Kasumi-1 (cell line): ENCODE results near the gene CCDC85B.
"Not testable (repeated sequence)": the region's sequence is repeated elsewhere in the genome, so short reads cannot be mapped to it uniquely, and the experiment has no call there.

Experiments used
- DNase-seq, 2 experiments: peaks; one replicate each; lab custom pipeline; 2025; lab: John Stamatoyannopoulos, UW

Gene CCDC85B

DNA sequence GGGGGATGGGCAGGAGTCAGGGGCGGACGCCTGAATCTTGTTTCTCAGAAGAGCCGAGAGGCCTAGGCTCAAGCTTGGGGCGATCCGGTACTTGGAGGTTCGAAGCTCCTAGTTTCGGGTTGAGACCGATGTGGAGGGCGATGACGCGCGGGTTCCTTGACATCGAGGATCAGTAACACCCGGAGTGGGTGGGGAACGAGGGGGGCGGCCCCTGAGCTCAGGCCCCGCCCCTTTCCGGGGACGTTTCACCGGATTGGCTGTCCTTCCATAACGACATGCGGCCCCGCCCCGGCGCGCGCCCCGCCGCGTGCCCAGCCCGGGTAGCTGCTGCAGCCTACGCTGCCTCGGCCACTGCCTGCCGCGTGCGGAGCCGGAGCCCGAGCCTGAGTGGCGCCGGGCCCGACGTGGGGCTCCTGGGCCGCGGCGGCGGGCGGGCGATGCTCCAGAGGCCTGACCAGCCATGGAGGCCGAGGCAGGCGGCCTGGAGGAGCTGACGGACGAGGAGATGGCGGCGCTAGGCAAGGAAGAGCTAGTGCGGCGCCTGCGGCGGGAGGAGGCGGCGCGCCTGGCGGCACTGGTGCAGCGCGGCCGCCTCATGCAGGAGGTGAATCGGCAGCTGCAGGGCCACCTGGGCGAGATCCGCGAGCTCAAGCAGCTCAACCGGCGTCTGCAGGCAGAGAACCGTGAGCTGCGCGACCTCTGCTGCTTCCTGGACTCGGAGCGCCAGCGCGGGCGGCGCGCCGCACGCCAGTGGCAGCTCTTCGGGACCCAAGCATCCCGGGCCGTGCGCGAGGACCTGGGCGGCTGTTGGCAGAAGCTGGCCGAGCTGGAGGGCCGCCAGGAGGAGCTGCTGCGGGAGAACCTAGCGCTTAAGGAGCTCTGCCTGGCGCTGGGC, at the start of gene CCDC85B:
CCDC85B (plus strand) TSS at position 350 of the 895 bp plus-strand sequence; CDS start at position 461, 111 bp downstream.
- peak; percentile 89 to 90 for DNase-seq

DNA sequence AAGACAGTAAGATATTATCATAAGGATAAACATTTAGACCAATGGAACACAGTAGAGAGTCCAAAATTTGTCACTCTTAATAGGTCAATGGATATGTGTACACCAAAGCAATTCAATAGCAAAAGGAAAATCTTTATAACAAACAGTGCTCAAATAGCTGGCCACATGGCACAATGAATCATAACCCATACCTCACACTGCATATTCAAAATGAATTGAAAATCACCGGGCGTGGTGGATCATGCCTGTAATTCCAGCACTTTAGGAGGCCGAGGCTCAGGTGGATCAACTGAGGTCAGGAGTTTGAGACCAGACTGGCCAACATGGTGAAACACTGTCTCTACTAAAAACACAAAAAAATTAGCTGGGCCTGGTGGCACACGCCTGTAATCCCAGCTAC, 48.3 kb upstream of the CCDC85B start:
- no peak for DNase-seq

DNA sequence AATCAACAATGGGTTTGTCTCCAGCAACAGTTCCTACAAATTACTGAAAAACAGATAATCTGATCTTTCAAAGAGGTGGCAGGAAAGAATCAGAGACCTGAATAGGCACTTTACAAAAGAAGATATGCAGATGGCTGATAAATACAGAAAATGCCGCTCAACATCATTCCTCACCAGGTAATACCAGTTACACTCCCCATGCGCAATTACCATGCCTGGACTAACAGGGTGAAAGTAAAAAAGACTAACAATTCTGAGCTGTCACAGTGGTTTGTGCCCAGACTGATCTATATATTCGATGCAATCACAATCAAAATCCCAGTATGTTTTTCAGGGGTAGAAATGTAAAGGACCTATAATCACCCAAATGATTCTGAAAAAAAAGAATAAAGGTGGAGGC, 46.7 kb upstream of the CCDC85B start:
- no peak for DNase-seq

DNA sequence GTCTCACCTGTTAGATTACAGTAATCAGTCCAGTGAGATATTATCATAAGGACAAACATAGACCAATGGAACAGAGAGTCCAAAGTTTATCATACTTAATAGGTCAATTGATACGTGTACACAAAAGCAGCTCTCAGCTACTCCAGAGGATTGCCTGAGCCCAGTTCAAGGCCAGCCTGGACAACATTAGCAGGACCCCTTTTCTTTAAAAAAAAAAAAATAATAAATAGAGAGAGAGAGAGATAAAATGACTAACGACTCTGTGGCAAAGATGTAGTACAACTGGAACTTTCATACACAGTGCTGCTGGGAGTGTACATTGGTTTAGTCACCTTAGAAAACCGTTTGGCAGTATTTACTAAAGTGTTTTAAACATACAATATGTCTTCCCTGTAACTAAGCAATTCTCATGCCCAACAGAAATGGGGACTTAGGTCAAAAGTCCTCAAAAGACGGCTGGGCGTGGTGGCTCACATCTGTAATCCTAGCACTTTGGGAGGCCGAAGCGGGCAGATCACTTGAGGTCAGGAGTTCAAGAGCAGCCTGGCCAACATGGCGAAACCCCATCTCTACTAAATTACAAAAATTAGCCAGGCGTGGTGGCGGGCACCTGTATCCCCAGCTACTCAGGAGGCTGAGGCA, 46.1 kb upstream of the CCDC85B start:
- DNase-seq: no peak

DNA sequence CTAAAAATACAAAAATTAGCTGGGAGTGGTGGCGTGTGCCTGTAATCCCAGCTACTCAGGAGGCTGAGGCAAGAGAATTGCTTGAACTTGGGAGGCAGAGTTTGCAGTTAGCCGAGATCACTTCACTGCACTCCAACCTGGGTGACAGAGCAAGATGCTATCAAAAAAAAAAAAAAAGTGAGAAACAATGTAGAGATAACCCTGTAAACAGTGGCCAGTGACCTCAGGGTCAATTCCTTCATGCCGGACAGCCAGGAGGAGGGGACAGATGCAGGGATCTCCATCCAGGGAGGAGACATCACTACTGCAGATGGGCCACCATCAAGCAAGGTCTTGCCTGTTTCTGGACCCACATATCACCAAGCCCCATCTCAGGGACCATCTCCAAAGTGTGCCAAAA, 42.7 kb upstream of the CCDC85B start:
- DNase-seq: no peak

DNA sequence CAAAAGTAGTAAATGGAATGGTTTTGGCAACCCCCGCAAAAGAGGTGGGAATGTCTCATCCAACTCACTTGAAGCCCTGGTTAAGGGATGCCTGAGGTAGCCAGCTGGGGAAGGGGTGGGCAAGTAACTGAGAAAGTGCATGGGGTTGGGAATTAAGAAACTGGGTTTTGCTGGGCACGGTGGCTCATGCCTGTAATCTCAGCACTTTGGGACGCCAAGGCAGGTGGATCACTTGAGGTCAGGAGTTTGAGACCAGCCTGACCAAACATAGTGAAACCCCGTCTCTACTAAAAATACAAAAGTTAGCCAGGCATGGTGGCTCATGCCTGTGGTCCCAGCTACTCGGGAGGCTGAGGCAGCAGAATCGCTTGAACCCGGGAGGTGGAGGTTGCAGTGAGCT, 41.8 kb upstream of the CCDC85B start:
- not testable (repeated sequence) for DNase-seq

DNA sequence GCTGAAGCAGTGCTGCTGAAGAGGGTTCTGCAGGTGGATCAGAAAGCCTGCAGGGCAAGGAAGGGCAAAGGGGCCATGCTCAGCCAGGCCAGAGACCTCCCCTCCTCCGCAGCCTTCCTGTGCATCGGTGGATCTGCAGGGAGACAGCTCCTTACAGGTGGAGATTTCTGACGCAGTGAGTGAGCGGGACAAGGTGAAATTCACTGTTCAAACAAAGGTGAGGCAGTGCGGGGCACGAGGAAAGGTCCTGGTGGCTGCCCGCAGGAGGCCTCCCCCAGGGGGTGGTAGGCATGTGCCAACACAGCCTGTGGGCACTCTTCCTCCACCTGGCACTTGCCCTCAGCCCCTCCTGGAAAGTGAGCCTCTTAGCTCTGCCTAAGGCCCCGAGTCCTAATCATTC, 41.1 kb upstream of the CCDC85B start:
- DNase-seq: no peak

DNA sequence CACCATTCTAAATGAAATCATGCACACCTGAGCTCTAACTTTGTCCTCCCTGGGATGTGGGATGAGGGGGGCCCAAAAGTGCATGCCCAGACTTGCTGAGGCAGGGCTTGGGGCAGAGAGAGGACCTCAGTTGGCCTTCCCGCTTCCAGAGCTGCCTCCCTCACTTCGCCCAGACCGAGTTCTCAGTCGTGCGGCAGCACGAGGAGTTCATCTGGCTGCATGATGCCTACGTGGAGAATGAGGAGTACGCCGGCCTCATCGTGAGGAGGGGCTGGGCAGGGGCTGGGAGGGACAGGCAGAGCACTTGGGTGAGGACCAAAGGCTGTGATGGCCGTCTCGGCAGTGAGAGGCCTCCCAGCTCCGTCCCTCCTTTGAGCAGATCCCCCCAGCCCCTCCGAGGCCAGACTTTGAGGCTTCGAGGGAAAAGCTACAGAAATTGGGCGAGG, 40.7 kb upstream of the CCDC85B start:
- no peak for DNase-seq

DNA sequence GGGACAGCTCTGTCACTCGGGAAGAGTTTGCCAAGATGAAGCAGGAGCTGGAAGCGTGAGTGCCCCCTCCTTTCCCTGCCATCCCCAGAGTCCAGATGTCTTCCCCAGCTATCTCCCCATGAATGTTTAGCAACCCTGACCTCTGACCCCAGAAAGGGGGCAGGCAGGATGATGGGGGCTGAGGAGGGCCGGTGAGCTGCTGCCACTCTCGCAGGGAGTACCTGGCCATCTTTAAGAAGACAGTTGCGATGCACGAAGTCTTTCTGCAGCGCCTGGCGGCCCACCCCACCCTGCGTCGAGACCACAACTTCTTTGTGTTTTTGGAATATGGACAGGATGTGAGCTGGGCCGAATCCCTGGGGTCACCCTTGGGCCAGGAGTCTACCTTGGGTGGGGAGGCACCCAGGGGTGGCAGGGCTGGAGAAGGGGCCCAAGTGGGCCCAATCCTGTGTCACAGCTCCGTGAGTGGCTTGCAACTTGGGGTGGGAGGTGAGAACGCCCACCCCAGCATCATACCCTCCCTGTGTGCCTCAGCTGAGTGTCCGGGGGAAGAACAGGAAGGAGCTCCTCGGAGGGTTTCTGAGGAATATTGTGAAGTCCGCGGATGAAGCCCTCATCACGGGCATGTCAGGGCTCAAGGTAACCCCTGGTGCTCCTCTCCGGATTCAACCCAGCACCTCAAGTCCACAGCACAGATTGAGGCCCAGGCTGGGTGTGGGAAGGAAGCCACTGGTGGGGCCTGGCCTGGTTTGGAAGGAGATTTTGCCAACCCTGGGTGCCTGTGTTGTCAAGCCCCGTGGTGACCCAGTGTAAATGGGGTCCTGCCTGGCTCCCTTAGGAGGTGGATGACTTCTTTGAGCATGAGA, 40.0 kb upstream of the CCDC85B start:
- no peak for DNase-seq

DNA sequence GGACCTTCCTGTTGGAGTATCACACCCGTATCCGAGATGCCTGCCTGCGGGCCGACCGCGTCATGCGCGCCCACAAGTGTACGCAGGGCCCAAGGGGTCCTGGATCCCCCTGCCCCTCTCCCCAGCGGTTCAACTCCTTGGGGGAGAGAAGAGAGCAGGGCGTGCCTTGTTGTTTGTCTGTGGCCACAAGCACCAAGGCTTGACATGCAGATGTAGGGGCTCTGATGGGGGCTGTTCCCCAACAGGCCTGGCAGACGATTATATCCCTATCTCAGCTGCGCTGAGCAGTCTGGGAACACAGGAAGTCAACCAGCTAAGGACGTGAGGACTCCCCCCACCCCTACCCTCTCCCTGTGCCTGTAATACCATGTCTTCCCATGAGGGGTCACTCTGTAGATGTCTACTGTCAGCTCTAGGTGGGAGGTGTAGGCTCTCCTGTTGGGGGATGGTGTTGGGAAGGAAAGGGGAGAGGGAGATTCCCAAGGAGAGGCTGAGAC, 39.3 kb upstream of the CCDC85B start:
- peak; percentile 35 to 36 for DNase-seq

DNA sequence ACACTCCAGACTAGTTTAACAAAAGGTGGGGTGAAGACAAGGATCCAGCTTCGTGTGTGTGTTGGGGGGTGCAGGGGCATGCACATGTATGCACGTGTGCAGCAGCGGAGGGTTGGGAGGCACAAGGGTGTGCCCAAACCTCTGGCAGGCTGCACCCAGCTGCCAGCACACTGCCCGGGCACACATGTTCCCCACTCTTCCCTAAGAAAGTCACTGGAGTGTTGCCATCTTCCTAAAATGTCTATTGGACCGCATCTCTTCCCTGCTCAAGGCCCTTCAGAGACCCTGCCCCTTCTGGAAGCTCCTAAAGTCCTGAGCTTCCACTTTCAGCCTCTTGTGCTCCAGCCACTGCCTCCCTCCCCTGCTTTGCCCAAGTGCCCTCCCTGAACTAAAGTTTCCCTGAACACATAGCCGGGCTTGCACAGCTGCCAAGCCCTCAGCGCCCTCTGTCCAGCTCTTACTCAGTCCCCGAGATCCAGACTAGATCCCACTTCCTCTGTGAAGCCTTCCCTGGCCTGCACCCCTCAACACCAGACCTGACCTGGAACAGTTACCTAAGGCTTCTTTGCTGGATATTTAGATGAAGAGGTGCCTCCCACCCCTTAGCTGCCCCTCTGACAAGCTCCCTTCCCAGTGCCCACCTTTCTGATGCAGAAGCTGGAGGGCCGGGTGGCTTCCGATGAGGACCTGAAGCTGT, 38.5 kb upstream of the CCDC85B start:
- DNase-seq: no peak

DNA sequence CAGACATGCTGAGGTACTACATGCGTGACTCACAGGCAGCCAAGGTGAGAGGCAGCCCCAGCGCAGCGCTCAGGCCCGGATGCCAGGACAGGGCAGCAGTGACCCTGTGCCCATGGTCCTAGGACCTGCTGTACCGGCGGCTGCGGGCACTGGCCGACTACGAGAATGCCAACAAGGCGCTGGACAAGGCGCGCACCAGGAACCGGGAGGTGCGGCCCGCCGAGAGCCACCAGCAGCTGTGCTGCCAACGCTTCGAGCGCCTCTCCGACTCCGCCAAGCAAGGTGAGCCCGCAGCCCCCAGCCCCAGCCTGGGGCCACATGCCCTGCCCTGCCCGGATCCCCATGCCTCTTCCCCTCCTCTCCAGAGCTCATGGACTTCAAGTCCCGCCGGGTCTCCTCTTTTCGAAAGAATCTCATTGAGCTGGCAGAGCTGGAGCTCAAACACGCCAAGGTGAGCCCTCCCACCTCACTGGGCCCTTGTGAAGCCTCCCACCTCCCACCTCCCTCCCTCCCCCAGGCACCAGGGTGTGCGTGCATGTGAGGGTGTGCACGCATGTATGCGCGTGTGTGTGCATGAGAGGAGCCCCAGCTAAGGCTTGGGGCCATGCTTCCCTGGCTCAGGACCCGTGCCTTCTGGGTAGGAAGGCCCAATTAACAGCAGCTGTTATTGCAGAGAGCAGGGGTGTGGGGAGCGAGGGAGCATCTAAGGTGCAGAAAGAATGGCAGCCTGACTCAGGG, 37.8 kb upstream of the CCDC85B start:
- no peak for DNase-seq

DNA sequence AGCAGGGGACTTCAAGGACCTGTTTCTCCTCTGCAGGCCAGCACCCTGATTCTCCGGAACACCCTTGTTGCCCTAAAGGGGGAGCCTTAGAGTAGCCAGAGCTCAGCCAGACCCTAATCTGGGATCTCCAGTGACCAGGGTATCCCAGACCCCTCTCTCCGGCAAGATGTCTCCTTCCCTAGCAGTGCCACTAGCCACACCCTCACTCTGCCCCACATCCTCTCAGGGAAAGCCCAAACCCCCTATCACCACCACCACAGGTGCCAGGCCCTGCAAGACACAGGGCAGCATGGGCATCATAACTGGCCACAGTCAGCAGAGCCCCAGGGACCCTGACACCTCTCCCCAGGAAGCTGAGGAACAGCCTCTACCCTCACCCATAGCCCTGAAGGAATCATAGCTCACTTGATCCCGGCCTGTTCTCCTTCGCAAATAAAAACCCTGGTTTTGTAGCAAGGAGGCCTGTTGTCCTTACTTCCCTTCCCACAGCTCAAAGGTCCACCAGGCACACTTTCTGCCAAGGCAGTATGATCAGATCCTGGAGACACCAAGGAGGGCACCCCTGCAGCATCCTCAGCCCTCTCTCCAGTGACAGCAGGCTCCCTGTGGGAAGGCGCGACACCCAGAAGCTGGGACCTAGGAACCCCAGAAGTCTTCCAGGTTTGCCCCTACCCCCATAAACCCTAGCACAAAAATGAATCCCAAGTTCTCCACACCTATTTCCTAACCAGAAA, 37.1 kb upstream of the CCDC85B start:
- DNase-seq: no peak

DNA sequence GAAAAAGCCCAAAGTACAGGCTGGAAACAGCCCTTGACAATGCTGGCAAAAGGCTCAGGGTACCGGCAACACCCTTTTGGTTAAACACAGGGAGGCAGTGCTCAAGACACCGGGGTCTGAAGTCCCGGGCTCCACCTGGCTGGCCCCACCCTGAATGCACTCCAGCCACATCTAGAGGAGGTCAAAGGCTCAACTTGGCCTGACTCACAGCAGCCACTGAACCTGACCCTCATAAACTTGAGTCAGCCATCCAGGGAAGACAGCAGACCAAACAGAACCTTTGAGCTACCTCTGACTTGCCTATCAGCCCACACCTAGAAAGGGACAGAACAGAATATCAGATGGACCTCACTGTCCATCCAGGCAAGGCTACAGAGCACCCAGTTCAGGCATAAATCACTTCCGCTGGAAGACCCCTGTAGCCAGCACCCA, 36.3 kb upstream of the CCDC85B start:
- DNase-seq: no peak

DNA sequence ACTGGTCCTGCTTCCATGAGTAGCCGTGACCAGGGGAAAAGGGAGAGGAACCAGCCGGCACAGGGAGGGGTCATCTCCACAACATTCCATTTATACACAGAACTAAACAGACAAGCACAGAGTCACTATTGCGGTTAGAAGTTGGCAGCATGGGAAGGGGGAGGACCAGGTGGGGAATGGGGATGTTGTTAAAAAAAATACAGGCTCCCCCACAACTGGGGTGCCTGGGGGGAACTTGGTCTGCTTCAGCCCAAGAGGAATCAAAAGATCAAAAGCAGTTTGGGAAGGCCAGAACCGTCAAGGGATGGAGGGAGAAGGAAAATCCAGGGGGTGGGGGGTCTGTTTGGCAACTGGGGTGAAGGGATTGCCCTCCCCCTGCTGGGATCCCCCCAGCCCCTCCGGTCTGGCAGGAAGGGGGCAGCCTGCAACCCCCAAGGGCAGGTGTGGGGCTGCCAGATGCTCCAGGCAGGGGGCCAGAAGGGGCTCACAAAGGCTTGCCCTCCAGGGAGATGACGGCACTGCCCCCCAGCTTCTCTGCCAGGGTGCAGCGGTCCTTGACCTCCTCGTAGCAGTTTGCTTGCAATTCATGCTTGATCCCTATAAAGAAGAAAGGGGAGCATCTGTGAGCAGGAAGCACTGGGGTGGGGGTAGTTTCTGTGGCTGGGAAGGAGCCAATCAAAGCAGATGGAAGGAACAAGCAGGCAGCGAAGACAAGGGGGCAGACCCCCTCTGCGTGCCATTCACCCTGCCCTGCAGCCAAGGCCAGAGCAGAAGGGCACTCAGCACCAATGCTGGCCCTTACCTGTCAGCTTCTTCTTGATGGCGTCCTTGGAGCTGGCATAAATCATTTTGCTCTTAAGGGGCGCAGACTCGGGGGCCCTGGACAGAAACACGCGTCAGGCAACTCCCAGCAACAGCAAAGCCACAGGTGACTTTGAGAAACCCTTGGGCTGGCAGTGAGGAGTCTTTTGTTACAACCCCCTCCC, 35.3 kb upstream of the CCDC85B start:
- no peak for DNase-seq

DNA sequence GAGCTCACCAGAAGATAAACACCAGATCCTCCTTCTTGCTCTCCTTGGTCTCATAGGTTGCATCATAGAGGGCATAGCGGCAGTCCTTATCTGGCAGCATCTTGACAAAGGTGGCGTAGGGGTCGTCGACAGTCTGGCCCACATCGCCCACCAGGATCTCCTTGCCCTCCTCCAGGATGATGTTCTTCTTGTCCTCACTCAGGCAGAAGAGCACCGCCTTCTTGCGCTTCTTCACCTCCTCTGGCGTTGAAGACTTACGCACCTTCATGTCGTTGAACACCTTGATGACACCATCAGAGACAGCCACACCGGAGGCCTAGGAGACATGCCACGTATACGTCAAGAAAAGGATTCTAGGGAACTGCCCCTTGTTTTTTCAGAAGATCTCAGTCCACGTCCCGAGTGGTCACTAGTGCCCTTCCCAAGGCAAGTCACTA, 34.5 kb upstream of the CCDC85B start:
- no peak for DNase-seq

DNA sequence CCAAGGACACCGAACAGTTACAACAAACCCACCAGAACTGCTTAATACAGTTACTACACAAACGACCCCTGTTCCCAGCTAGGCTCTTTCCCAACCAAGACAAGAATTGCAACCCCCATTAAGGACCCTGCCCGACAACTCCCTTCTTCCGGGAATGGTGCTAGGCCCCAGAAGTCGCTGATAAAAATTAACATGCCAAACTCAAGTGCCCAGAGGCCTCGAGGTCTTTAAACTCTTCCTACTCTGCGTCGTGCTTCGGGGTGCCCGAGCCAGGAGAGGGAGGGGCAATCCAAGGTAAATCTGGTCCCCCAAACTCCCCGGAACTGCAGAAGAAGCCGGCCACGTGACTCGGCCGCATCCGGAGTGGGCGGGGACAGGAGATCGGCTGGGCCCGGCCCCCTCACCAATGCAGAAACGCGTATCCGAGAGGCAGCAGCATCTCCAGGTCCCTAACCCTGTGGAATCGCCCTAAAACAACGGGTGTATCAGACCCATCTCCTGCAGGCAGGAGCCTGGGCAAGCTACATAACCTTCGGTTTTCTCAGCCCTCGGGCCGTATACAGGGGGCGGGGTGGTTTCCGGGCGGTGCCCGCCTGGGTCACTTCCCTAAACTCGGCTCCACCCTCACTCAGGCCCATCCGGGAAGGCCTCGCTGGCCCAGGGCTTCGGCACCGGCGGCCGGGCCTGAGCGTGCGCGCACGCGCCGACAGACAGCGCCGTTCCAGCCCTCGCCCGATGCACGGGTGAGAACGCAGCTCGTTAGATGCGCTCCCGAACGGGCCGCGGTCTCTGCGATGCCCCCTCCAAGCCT, 33.6 kb upstream of the CCDC85B start:
- peak; percentile 76 to 88 for DNase-seq

DNA sequence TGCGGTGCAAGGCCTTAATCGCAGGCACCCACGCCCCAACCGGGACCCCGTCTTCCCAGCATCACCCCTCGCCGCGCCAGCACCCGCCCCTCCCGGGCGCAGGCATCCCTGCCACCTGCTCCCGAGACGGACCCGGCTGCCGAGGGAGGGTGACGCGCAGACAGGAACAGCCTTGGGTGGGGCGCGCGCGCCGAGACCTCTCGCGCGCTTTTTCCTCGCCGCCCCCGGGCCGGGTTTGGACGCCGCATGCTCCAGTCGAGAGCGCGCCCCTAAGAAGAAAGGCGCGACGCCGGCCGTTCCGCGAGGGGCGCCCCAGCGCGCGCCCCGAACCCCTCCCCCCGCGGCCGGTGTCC, 33.0 kb upstream of the CCDC85B start:
- DNase-seq: no peak
